Parathyroid adenoma (tissue), 2 donors: ENCODE measurements around the gene ACSL1.

Experiments
- H2AFZ ChIP-seq: fragments of 300-600 bp; sonication (generic); one replicate; pipeline ENCODE4 v1.7.0; 2017; ENCODE audit warnings: antibody characterized with exemption, mild to moderate bottlenecking
- H3K27ac ChIP-seq: fragments of 300-600 bp; sonication (generic); one replicate; pipeline ENCODE4 v1.7.0; 2017
- H3K27me3 ChIP-seq: fragments of 300-600 bp; sonication (generic); one replicate; pipeline ENCODE4 v1.7.0; 2017; ENCODE audit warnings: low read length; ENCODE audit not compliant: control insufficient read depth, insufficient read depth
- H3K36me3 ChIP-seq: fragments of 300-600 bp; sonication (generic); one replicate; pipeline ENCODE4 v1.7.0; 2017; ENCODE audit warnings: low read length; ENCODE audit not compliant: control insufficient read depth, insufficient read depth
- H3K4me1 ChIP-seq: fragments of 300-600 bp; sonication (generic); one replicate; pipeline ENCODE4 v1.7.0; 2017; ENCODE audit warnings: control low read depth
- H3K4me2 ChIP-seq: fragments of 300-600 bp; sonication (generic); one replicate; pipeline ENCODE4 v1.7.0; 2017; ENCODE audit warnings: low read length
- H3K4me3 ChIP-seq: fragments of 300-600 bp; sonication (generic); one replicate; pipeline ENCODE4 v1.7.0; 2017; ENCODE audit warnings: low read depth, low read length
- H3K79me2 ChIP-seq: fragments of 300-600 bp; sonication (generic); one replicate; pipeline ENCODE4 v1.7.0; 2017; ENCODE audit warnings: control low read depth
- H3K9ac ChIP-seq: fragments of 300-600 bp; sonication (generic); one replicate; pipeline ENCODE4 v1.7.0; 2017; ENCODE audit warnings: mild to moderate bottlenecking
- H3K9me3 ChIP-seq: fragments of 300-600 bp; sonication (generic); one replicate; pipeline ENCODE4 v1.7.0; 2017; ENCODE audit warnings: low read length; ENCODE audit not compliant: control insufficient read depth
- CTCF ChIP-seq: fragments of 300-600 bp; sonication (generic); IDR thresholded peaks from one replicate; pipeline ENCODE4 v1.7.0; 2017; ENCODE audit warnings: antibody characterized with exemption, mild to moderate bottlenecking
- donor health status: primary hyperparathyroidism.

ACSL1 gene

GRCh38 chr4:184706453-184706852, 119.3 kb downstream of the ACSL1 start:
- H3K79me2 ChIP-seq, result no peaks in the 10 kb centered on the region
- H2AFZ ChIP-seq, result no peak overlapping the region
- no peaks in the 10 kb centered on the region for H3K4me1 ChIP-seq
- no peak for TF ChIP-seq CTCF
- H3K27me3 ChIP-seq, result no peaks in the 10 kb centered on the region
- H3K9me3 ChIP-seq, result no peaks in the 10 kb centered on the region
- no peak overlapping the region for H3K27ac ChIP-seq
- no peak overlapping the region for H3K4me3 ChIP-seq
- H3K9ac ChIP-seq, result no peak overlapping the region
- peaks cover 3% of the 10 kb centered on the region for H3K36me3 ChIP-seq
- no peak overlapping the region for H3K4me2 ChIP-seq

GRCh38 chr4:184705692-184706091, 120.1 kb downstream of the ACSL1 start:
- no peak overlapping the region for H3K4me2 ChIP-seq
- H3K36me3 ChIP-seq, result peaks cover 3% of the 10 kb centered on the region

More at GRCh38 chr4:184705692-184706091, 120.1 kb downstream of the ACSL1 start:
- H3K4me1 ChIP-seq, result no peaks in the 10 kb centered on the region
- no peak overlapping the region for H3K27ac ChIP-seq
- H3K9ac ChIP-seq, result no peak overlapping the region
- no peaks in the 10 kb centered on the region for H3K27me3 ChIP-seq
- H3K79me2 ChIP-seq, result no peaks in the 10 kb centered on the region
- H3K9me3 ChIP-seq, result no peaks in the 10 kb centered on the region
- no peak overlapping the region for H3K4me3 ChIP-seq
- no peak for TF ChIP-seq CTCF
- no peak overlapping the region for H2AFZ ChIP-seq
